HEK293 (cell line): Measurements from ENCODE around the gene SETD1A.

Experiments used
- CTCF ChIA-PET: fragments of 350-600 bp; formaldehyde crosslinking; extraction: SDS; loops from one replicate; lab custom pipeline; 2021; ENCODE audit warnings: antibody characterized with exemption; lab: Yijun Ruan, JAX
- POLR2A ChIA-PET: fragments of 300-600 bp; formaldehyde crosslinking; extraction: SDS; loops from one replicate; lab custom pipeline; 2020; ENCODE audit warnings: antibody characterized with exemption, inconsistent platforms; lab: Yijun Ruan, JAX
- H3K27ac ChIP-seq: fragments of 200-500 bp; sonication (Bioruptor generic); 2 replicates; pipeline ENCODE4 v1.5.1; 2014; ENCODE audit warnings: low read depth, low read length, control low read depth, inconsistent platforms; ENCODE audit errors: extremely low read depth
- H3K36me3 ChIP-seq, 2 experiments: fragments of 200-500 bp in 1 of 2; sonication (Bioruptor generic) in 1 of 2; 1 replicate in 1 of 2; 2 replicates in 1 of 2; pipeline ENCODE4 v1.5.1; 2014 to 2017; ENCODE audit warnings: inconsistent platforms in 2 of 2, low read length in 2 of 2; ENCODE audit not compliant: control insufficient read depth in 2 of 2, insufficient read depth in 1 of 2
- H3K4me1 ChIP-seq: fragments of 200-500 bp; sonication (Bioruptor generic); 2 replicates; pipeline ENCODE4 v1.5.1; 2014; ENCODE audit warnings: mild to moderate bottlenecking, low read length, inconsistent platforms; ENCODE audit not compliant: control insufficient read depth, insufficient read depth
- H3K4me3 ChIP-seq: 2 replicates; pipeline ENCODE4 v1.5.1; 2011; ENCODE audit warnings: low read depth, mild to moderate bottlenecking, control low read depth, low read length, moderate library complexity
- H3K9me3 ChIP-seq: fragments of 200-500 bp; sonication (Bioruptor generic); 2 replicates; pipeline ENCODE4 v1.5.1; 2014; ENCODE audit warnings: low read depth, low read length, inconsistent platforms; ENCODE audit not compliant: control insufficient read depth, insufficient read depth
- EGR2 ChIP-seq: fragments of 450-650 bp; formaldehyde crosslinking; IDR thresholded peaks from 2 replicates; pipeline ENCODE4 v1.5.1; 2016; ENCODE audit warnings: low read depth, missing biosample characterization, missing genetic modification characterization
- GLIS1 ChIP-seq: fragments of 450-650 bp; formaldehyde crosslinking; IDR thresholded peaks from 2 replicates; pipeline ENCODE4 v1.5.1; 2016; ENCODE audit warnings: missing biosample characterization, missing genetic modification characterization
- PRDM1 ChIP-seq: fragments of 450-650 bp; formaldehyde crosslinking; IDR thresholded peaks from 2 replicates; pipeline ENCODE4; 2016; ENCODE audit warnings: missing biosample characterization, missing genetic modification characterization
- ZBTB17 ChIP-seq: fragments of 450-650 bp; formaldehyde crosslinking; IDR thresholded peaks from 2 replicates; pipeline ENCODE4 v1.5.1; 2016; ENCODE audit warnings: missing biosample characterization, missing genetic modification characterization
- ZFHX2 ChIP-seq: fragments of 450-650 bp; formaldehyde crosslinking; conservative IDR thresholded peaks from 2 replicates; pipeline ENCODE4 v1.5.1; 2016; ENCODE audit warnings: missing biosample characterization, missing genetic modification characterization
- ZIC2 ChIP-seq: fragments of 450-650 bp; formaldehyde crosslinking; IDR thresholded peaks from 2 replicates; pipeline ENCODE4 v1.5.1; 2016; ENCODE audit warnings: missing biosample characterization, missing genetic modification characterization
- ZNF155 ChIP-seq: fragments of 450-650 bp; formaldehyde crosslinking; IDR thresholded peaks from 2 replicates; pipeline ENCODE4 v1.5.1; 2016; ENCODE audit warnings: missing biosample characterization, missing genetic modification characterization
- ZNF19 ChIP-seq: fragments of 450-650 bp; formaldehyde crosslinking; IDR thresholded peaks from 2 replicates; pipeline ENCODE4; 2016; ENCODE audit warnings: missing biosample characterization, missing genetic modification characterization, low read depth
- TF ChIP-seq, protein P1 (sequence below): fragments of 450-650 bp; formaldehyde crosslinking; IDR thresholded peaks from 2 replicates; pipeline ENCODE4 v1.5.1; 2016; ENCODE audit warnings: missing biosample characterization, missing genetic modification characterization, low read depth

Gene SETD1A

GRCh38 chr16:31000671-31001382 lies 43.3 kb downstream of the SETD1A start:
- POLR2A ChIA-PET: interaction anchor here (0.5 to 2.7 kb wide), 2 partner anchors 52 to 180 kb away, joined by 3 to 6 read pairs; no protein-coding TSS in a partner anchor
- peaks cover 5% of the 10 kb centered on the region for H3K4me1 ChIP-seq
- H3K36me3 ChIP-seq: no peaks in the 10 kb centered on the region
- H3K4me3 ChIP-seq: no peak overlapping the region
- TF ChIP-seq ZNF19 (tag by site-specific recombination): no peak
- no peak overlapping the region for H3K27ac ChIP-seq
- CTCF ChIA-PET: interaction anchor here (0.5 to 0.8 kb wide), 3 partner anchors 16 to 106 kb away, joined by 3 to 7 read pairs (median 4); partner anchors contain the start of gene HSD3B7
- H3K9me3 ChIP-seq: no peaks in the 10 kb centered on the region

DNA sequence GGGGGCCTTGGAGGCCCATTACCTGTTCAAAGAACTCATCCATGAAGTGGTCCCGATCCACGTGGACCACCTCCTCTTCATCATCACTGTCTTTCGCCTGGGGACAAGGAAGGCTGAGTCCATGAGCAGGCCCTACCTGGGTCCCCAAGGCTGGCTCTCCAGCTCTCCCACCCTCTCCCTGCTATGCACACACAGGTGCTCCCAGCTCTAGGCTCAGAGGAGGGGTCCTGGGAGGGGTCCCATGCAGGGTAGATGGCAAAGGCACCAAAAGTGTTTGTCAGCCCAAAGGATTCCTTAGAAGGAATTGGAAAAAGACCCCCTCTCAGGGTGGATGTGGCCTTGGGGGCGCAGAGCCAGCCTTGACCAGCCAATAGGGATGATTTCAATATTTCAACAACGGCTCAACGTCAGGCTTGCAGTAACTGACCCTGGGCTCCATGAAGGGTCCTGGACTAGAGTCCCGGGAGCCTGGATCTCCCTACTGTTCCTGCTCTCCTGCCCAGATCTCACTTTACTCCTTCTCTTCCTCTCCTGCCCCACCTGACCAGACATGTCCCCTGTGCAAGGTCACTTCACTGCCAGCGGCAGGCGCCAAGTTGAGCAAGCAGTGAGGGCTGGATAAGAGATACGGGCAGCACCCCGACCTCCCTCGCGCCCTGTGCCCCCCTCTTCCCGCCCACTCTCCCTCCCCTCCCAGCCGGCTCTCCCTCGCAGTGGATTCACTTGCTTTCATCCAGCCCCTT lies 44.1 kb downstream of the SETD1A start:
- ChIA-PET POLR2A (no interaction called here), CTCF (interaction anchor here (1.3 kb wide), 1 partner anchor 17 kb away, joined by 10 read pairs; the partner anchor contains the start of gene HSD3B7)
- Histone ChIP-seq H3K27ac (no peak overlapping the region), H3K9me3 (no peaks in the 10 kb centered on the region), H3K4me3 (no peak overlapping the region), H3K4me1 (peaks cover 5% of the 10 kb centered on the region), H3K36me3 (no peaks in the 10 kb centered on the region)
- no peak for TF ChIP-seq ZNF155 (tag by site-specific recombination)
- TF ChIP-seq GLIS1 (tag by site-specific recombination): no peak
- 0 out of 2 replicates have a peak, but pooled peaks have one; percentile 39 for TF ChIP-seq PRDM1 (tag by site-specific recombination)

GRCh38 chr16:31002250-31002700 lies 44.7 kb downstream of the SETD1A start:
- TF ChIP-seq, protein P1, sequence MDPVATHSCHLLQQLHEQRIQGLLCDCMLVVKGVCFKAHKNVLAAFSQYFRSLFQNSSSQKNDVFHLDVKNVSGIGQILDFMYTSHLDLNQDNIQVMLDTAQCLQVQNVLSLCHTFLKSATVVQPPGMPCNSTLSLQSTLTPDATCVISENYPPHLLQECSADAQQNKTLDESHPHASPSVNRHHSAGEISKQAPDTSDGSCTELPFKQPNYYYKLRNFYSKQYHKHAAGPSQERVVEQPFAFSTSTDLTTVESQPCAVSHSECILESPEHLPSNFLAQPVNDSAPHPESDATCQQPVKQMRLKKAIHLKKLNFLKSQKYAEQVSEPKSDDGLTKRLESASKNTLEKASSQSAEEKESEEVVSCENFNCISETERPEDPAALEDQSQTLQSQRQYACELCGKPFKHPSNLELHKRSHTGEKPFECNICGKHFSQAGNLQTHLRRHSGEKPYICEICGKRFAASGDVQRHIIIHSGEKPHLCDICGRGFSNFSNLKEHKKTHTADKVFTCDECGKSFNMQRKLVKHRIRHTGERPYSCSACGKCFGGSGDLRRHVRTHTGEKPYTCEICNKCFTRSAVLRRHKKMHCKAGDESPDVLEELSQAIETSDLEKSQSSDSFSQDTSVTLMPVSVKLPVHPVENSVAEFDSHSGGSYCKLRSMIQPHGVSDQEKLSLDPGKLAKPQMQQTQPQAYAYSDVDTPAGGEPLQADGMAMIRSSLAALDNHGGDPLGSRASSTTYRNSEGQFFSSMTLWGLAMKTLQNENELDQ: no peak
- TF ChIP-seq EGR2 (tag by site-specific recombination): peak; percentile 98
- peak; percentile 97 for TF ChIP-seq ZFHX2 (tag by site-specific recombination)

GRCh38 chr16:31002862-31003341 lies 45.3 kb downstream of the SETD1A start:
- no peak overlapping the region for H3K4me3 ChIP-seq
- H3K4me1 ChIP-seq: no peaks in the 10 kb centered on the region; the same call in 1 of the 2 replicates
- CTCF ChIA-PET: interaction anchor here (1.0 to 1.3 kb wide), 2 partner anchors 18 to 20 kb away, joined by 5 to 10 read pairs; partner anchors contain the start of gene HSD3B7
- TF ChIP-seq ZBTB17 (tag by site-specific recombination) (peak; percentile 98), PRDM1 (tag by site-specific recombination) (no peak), ZIC2 (tag by site-specific recombination) (peak; percentile 81)
- no peaks in the 10 kb centered on the region for H3K36me3 ChIP-seq
- no peak overlapping the region for H3K27ac ChIP-seq
- no peaks in the 10 kb centered on the region for H3K9me3 ChIP-seq
- POLR2A ChIA-PET: interaction anchor here (0.6 to 0.9 kb wide), 2 partner anchors 177 to 1346 kb away, joined by 3 to 4 read pairs; partner anchors contain the start of gene FUS

More at GRCh38 chr16:31002250-31002700, 44.7 kb downstream of the SETD1A start:
- Histone ChIP-seq H3K4me3 (no peak overlapping the region), H3K36me3 (no peaks in the 10 kb centered on the region), H3K4me1 (peaks cover 5% of the 10 kb centered on the region), H3K9me3 (no peaks in the 10 kb centered on the region), H3K27ac (no peak overlapping the region)
- POLR2A ChIA-PET: interaction anchor here (0.6 to 0.9 kb wide), 2 partner anchors 178 to 1345 kb away, joined by 3 to 4 read pairs; partner anchors contain the start of gene FUS
- CTCF ChIA-PET: interaction anchor here (1.0 to 1.3 kb wide), 2 partner anchors 18 to 19 kb away, joined by 5 to 10 read pairs; partner anchors contain the start of gene HSD3B7
